Osteoblast (primary cell): ENCODE data around the gene TMTC2. TPM values are rescaled to one million over a fixed set of nuclear protein-coding genes. Genes with fewer than 3 reads are reported as not detected.

Source experiments
- DNase-seq: peaks from one replicate; pipeline ENCODE4 v3.0.0; 2011; ENCODE audit warnings: low spot score, mixed read lengths; ENCODE audit not compliant: insufficient read length; ENCODE audit errors: missing footprints
- H2AFZ ChIP-seq: 2 replicates; pipeline ENCODE4 v1.6.0; 2011; ENCODE audit warnings: mild to moderate bottlenecking, low read length
- H3K27ac ChIP-seq: 2 replicates; pipeline ENCODE4 v1.5.1; 2011; ENCODE audit warnings: mild to moderate bottlenecking, low read depth, low read length, moderate library complexity
- H3K27me3 ChIP-seq: 2 replicates; pipeline ENCODE4 v1.6.0; 2012; ENCODE audit warnings: mild to moderate bottlenecking, control low read depth, inconsistent platforms, low read length, moderate library complexity; ENCODE audit not compliant: insufficient read depth
- H3K36me3 ChIP-seq: 2 replicates; pipeline ENCODE4 v1.5.1; 2011; ENCODE audit warnings: mild to moderate bottlenecking, low read length, control low read depth, moderate library complexity; ENCODE audit not compliant: insufficient read depth
- H3K4me1 ChIP-seq: 2 replicates; pipeline ENCODE4 v1.5.1; 2011; ENCODE audit warnings: mild to moderate bottlenecking, low read length, control low read depth, moderate library complexity; ENCODE audit not compliant: insufficient read depth
- H3K4me2 ChIP-seq: 2 replicates; pipeline ENCODE4 v1.6.0; 2011; ENCODE audit warnings: mild to moderate bottlenecking, low read length; ENCODE audit not compliant: insufficient read depth
- H3K4me3 ChIP-seq: fragments of 200-600 bp; sonication (generic); 3 replicates; pipeline ENCODE4 v1.5.1; 2012; ENCODE audit warnings: mild to moderate bottlenecking, low read length, inconsistent platforms; ENCODE audit not compliant: insufficient read depth
- H3K79me2 ChIP-seq: 2 replicates; pipeline ENCODE4 v1.6.0; 2012; ENCODE audit warnings: mild to moderate bottlenecking, low read length, control low read depth, inconsistent platforms; ENCODE audit not compliant: insufficient read depth
- H3K9me3 ChIP-seq: 2 replicates; pipeline ENCODE4 v1.5.1; 2011; ENCODE audit warnings: low read depth, low read length, control low read depth
- H4K20me1 ChIP-seq: 2 replicates; pipeline ENCODE4 v1.6.0; 2012; ENCODE audit warnings: mild to moderate bottlenecking, low read length, control low read depth; ENCODE audit not compliant: insufficient read depth
- total RNA-seq: library from RNA; depleted of rRNA; stranded (reverse); fragments of >200 nt; gene quantifications from 2 replicates; pipeline ENCODE4 v1.2.3, GENCODE V29; 2012
- TF ChIP-seq, protein P1 (sequence below): IDR thresholded peaks from 2 replicates; pipeline ENCODE4 v1.5.1; 2011; ENCODE audit warnings: mild to moderate bottlenecking, low read depth, low read length, moderate library complexity; ENCODE audit errors: extremely low read depth

TMTC2 gene
- total RNA-seq, 1 donor: 2.5 TPM

DNA sequence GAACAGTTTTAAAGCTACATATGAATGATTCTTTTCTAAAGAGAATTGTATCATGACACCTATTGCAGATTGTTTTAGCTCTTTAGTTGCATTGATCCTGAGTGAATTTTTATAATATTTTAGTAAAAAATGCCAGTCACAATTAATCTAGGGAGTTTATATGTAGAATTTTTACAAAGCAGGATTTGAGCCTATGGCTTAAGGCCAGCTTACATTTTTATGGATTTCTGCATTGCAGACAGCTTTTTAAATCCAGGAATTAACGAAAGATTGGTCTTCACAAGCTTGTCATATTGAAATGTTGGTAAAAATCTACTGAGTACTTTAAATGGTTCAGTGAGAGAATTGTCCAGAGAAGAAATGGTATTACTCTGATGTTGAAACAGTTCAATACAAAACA lies 358.0 kb downstream of the TMTC2 start:
- Histone ChIP-seq H3K4me3 (no peak overlapping the region), H3K9me3 (no peaks in the 10 kb centered on the region), H3K36me3 (no peaks in the 10 kb centered on the region), H3K4me1 (no peaks in the 10 kb centered on the region), H3K27ac (no peak overlapping the region), H4K20me1 (no peaks in the 10 kb centered on the region), H2AFZ (no peak overlapping the region), H3K79me2 (no peaks in the 10 kb centered on the region), H3K27me3 (no peaks in the 10 kb centered on the region), H3K4me2 (no peak overlapping the region)
- DNase-seq: no peak
- TF ChIP-seq, protein P1, sequence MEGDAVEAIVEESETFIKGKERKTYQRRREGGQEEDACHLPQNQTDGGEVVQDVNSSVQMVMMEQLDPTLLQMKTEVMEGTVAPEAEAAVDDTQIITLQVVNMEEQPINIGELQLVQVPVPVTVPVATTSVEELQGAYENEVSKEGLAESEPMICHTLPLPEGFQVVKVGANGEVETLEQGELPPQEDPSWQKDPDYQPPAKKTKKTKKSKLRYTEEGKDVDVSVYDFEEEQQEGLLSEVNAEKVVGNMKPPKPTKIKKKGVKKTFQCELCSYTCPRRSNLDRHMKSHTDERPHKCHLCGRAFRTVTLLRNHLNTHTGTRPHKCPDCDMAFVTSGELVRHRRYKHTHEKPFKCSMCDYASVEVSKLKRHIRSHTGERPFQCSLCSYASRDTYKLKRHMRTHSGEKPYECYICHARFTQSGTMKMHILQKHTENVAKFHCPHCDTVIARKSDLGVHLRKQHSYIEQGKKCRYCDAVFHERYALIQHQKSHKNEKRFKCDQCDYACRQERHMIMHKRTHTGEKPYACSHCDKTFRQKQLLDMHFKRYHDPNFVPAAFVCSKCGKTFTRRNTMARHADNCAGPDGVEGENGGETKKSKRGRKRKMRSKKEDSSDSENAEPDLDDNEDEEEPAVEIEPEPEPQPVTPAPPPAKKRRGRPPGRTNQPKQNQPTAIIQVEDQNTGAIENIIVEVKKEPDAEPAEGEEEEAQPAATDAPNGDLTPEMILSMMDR: no peak

DNA sequence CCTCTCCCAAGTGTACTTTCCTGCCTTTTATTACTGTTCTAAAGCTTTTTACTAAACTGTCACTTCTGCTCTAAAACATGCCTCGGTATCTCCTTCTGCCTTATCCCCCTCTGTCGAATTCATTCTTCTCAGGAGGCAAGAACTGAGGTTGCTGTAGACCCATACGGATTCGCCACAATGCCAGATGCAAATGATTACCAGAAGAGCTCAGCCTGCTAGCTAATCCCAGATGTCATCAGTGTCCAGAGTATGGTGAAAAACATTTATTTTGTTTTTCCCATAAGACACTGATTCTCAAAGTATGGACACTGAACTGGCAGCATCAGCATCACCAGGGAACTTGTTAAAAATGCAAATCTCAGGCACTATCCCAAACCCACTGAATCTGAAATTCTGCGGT lies 359.3 kb downstream of the TMTC2 start:
- TF ChIP-seq, protein P1: no peak
- no peak overlapping the region for H3K27ac ChIP-seq
- H3K27me3 ChIP-seq: no peaks in the 10 kb centered on the region
- no peak overlapping the region for H2AFZ ChIP-seq
- no peaks in the 10 kb centered on the region for H3K9me3 ChIP-seq
- H3K4me3 ChIP-seq: no peak overlapping the region
- no peak overlapping the region for H3K4me2 ChIP-seq
- no peak for DNase-seq
- H3K79me2 ChIP-seq: no peaks in the 10 kb centered on the region
- H3K4me1 ChIP-seq: no peaks in the 10 kb centered on the region
- no peaks in the 10 kb centered on the region for H4K20me1 ChIP-seq
- H3K36me3 ChIP-seq: no peaks in the 10 kb centered on the region

DNA sequence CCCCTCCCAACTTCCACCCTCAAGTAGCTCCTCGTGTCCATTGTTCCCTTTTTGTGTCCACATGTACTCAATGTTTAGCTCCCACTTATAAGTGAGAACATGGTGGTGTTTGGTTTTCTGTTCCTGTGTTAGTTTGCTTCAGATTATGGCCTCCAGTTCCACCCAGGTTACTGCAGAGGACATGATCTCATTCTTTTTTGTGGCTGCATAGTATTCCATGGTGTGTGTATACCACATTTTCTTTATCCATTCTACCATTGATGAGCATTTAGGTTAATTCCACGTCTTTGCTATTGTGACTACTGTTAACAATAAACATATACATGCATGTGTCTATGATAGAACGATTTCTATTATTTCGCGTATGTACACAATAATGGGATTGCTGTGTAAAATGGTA lies 362.6 kb downstream of the TMTC2 start:
- Histone ChIP-seq H4K20me1 (no peaks in the 10 kb centered on the region), H3K27me3 (no peaks in the 10 kb centered on the region), H3K9me3 (no peaks in the 10 kb centered on the region), H2AFZ (no peak overlapping the region), H3K79me2 (no peaks in the 10 kb centered on the region), H3K36me3 (no peaks in the 10 kb centered on the region), H3K4me1 (no peaks in the 10 kb centered on the region), H3K27ac (no peak overlapping the region), H3K4me3 (no peak overlapping the region), H3K4me2 (no peak overlapping the region)
- TF ChIP-seq, protein P1: no peak
- DNase-seq: no peak

DNA sequence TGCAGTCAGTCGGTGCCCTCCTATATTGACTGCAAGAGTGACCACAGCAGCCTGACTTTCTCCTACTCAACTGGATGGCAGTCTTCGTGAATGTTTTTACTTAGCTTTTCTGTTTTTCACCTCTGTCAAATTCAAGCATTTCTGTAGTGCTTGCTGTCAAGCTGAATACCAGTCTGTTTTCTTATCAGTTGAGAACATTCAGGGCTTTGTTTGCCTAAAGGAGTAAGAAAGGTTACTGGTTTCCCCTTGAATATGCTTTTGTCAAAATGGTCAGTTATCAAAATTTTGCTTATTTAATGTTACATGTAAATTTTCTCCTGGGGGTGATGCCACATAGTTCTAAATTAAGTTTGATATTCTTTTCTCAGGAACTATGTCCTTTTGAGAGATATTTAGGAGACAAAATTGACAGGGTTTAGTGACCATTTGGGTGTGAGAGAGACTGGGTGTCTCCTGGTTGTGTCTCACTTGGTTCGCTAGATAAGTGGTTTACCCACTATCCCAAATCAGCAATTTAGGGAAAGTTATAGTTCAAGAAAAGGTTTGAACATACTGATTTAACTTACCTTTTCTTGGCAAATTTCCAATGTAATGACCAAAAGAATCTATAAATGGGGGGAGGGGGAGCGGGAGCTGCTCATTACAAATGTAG lies 366.3 kb downstream of the TMTC2 start:
- Histone ChIP-seq H2AFZ (no peak overlapping the region), H3K79me2 (no peaks in the 10 kb centered on the region), H4K20me1 (no peaks in the 10 kb centered on the region), H3K9me3 (no peaks in the 10 kb centered on the region), H3K27me3 (no peaks in the 10 kb centered on the region), H3K27ac (no peak overlapping the region), H3K4me3 (no peak overlapping the region), H3K4me1 (no peaks in the 10 kb centered on the region), H3K36me3 (no peaks in the 10 kb centered on the region), H3K4me2 (no peak overlapping the region)
- TF ChIP-seq, protein P1: no peak
- no peak for DNase-seq
